ENCODE results near the gene ISY1.
"Not testable (repeated sequence)": the region's sequence is repeated elsewhere in the genome, so short reads cannot be mapped to it uniquely, and the experiment has no call there.

Gene ISY1

GRCh38 chr3:129121016-129121791, 39.7 kb downstream of the ISY1 start:
- Mint-ChIP-seq H3K4me3 (peak overlapping the region; percentile 88), H3K27me3 (peaks cover 6% of the 10 kb centered on the region), H3K9me3 (no peaks in the 10 kb centered on the region), H3K27ac (peak overlapping the region; percentile 91), H3K36me3 (ENCODE audit: low read depth) (peaks cover 63% of the 10 kb centered on the region), H3K4me1 (ENCODE audit: low read depth) (peaks cover 57% of the 10 kb centered on the region)
- intact Hi-C loops (cut with micrococcal nuclease), result loop anchor here (5.0 kb wide), 1 partner anchor 111 kb away; no protein-coding TSS in a partner anchor

GRCh38 chr3:129120254-129121004, 40.4 kb downstream of the ISY1 start:
- peaks cover 1% of the 10 kb centered on the region for H3K27me3 Mint-ChIP-seq
- intact Hi-C loops (cut with micrococcal nuclease), result loop anchor here (5.0 kb wide), 1 partner anchor 112 kb away; no protein-coding TSS in a partner anchor
- H3K36me3 Mint-ChIP-seq (ENCODE audit: low read depth), result peaks cover 56% of the 10 kb centered on the region
- H3K4me3 Mint-ChIP-seq, result peak overlapping the region; percentile 88
- no peaks in the 10 kb centered on the region for H3K9me3 Mint-ChIP-seq
- H3K4me1 Mint-ChIP-seq (ENCODE audit: low read depth), result peaks cover 59% of the 10 kb centered on the region
- peak overlapping the region; percentile 91 for H3K27ac Mint-ChIP-seq

- peak overlapping the region; percentile 91 for H3K27ac Mint-ChIP-seq
- no peaks in the 10 kb centered on the region for H3K9me3 Mint-ChIP-seq
- H3K4me1 Mint-ChIP-seq (ENCODE audit: low read depth), result peaks cover 64% of the 10 kb centered on the region
- intact Hi-C loops (cut with micrococcal nuclease), result loop anchor here (5.0 kb wide), 1 partner anchor 113 kb away; no protein-coding TSS in a partner anchor
- peak overlapping the region; percentile 88 for H3K4me3 Mint-ChIP-seq
- no peaks in the 10 kb centered on the region for H3K27me3 Mint-ChIP-seq
- peaks cover 61% of the 10 kb centered on the region for H3K36me3 Mint-ChIP-seq (ENCODE audit: low read depth)
Observed at GRCh38 chr3:129119365-129120100, 41.3 kb downstream of the ISY1 start.

- intact Hi-C loops (cut with micrococcal nuclease), result no loop called here
- Mint-ChIP-seq H3K9me3 (no peaks in the 10 kb centered on the region), H3K4me3 (no peak overlapping the region), H3K27me3 (no peaks in the 10 kb centered on the region), H3K27ac (peak overlapping the region; percentile 91), H3K4me1 (ENCODE audit: low read depth) (peaks cover 72% of the 10 kb centered on the region), H3K36me3 (ENCODE audit: low read depth) (peaks cover 69% of the 10 kb centered on the region)
Observed at GRCh38 chr3:129118745-129119144, 42.1 kb downstream of the ISY1 start.

GRCh38 chr3:129117134-129117533, 43.7 kb downstream of the ISY1 start:
- no peaks in the 10 kb centered on the region for H3K9me3 Mint-ChIP-seq
- H3K36me3 Mint-ChIP-seq (ENCODE audit: low read depth), result peaks cover 84% of the 10 kb centered on the region
- H3K27ac Mint-ChIP-seq, result no peak overlapping the region
- intact Hi-C loops (cut with micrococcal nuclease), result no loop called here
- H3K4me1 Mint-ChIP-seq (ENCODE audit: low read depth), result peaks cover 68% of the 10 kb centered on the region
- H3K27me3 Mint-ChIP-seq, result no peaks in the 10 kb centered on the region
- H3K4me3 Mint-ChIP-seq, result no peak overlapping the region

- intact Hi-C loops (cut with micrococcal nuclease), result no loop called here
- H3K27ac Mint-ChIP-seq, result peak overlapping the region; percentile 71
Observed at GRCh38 chr3:129116482-129116946, 44.3 kb downstream of the ISY1 start.

GRCh38 chr3:129114455-129114854, 46.4 kb downstream of the ISY1 start:
- no peaks in the 10 kb centered on the region for H3K27me3 Mint-ChIP-seq
- H3K4me1 Mint-ChIP-seq (ENCODE audit: low read depth), result peaks cover 59% of the 10 kb centered on the region
- H3K9me3 Mint-ChIP-seq, result no peaks in the 10 kb centered on the region
- intact Hi-C loops (cut with micrococcal nuclease), result no loop called here
- peaks cover 91% of the 10 kb centered on the region for H3K36me3 Mint-ChIP-seq (ENCODE audit: low read depth)
- no peak overlapping the region for H3K27ac Mint-ChIP-seq
- no peak overlapping the region for H3K4me3 Mint-ChIP-seq

More at GRCh38 chr3:129116482-129116946, 44.3 kb downstream of the ISY1 start:
- H3K4me1 Mint-ChIP-seq (ENCODE audit: low read depth), result peaks cover 68% of the 10 kb centered on the region
- peaks cover 90% of the 10 kb centered on the region for H3K36me3 Mint-ChIP-seq (ENCODE audit: low read depth)
- H3K9me3 Mint-ChIP-seq, result no peaks in the 10 kb centered on the region
- peak overlapping the region; percentile 44 for H3K4me3 Mint-ChIP-seq
- no peaks in the 10 kb centered on the region for H3K27me3 Mint-ChIP-seq

- no peak overlapping the region for H3K27ac Mint-ChIP-seq
- no peaks in the 10 kb centered on the region for H3K27me3 Mint-ChIP-seq
- intact Hi-C loops (cut with micrococcal nuclease), result no loop called here
- H3K9me3 Mint-ChIP-seq, result no peaks in the 10 kb centered on the region
- H3K36me3 Mint-ChIP-seq (ENCODE audit: low read depth), result peaks cover 91% of the 10 kb centered on the region
- peaks cover 47% of the 10 kb centered on the region for H3K4me1 Mint-ChIP-seq (ENCODE audit: low read depth)
- H3K4me3 Mint-ChIP-seq, result no peak overlapping the region
Observed at GRCh38 chr3:129112308-129113052, 48.4 kb downstream of the ISY1 start.

- H3K4me3 Mint-ChIP-seq; H3K27me3 Mint-ChIP-seq; H3K27ac Mint-ChIP-seq; H3K9me3 Mint-ChIP-seq; intact Hi-C loops (cut with micrococcal nuclease): not testable (repeated sequence)
- peaks cover 36% of the 10 kb centered on the region for H3K4me1 Mint-ChIP-seq (ENCODE audit: low read depth)
- peaks cover 91% of the 10 kb centered on the region for H3K36me3 Mint-ChIP-seq (ENCODE audit: low read depth)
Observed at GRCh38 chr3:129111076-129111780, 49.6 kb downstream of the ISY1 start.

- Mint-ChIP-seq H3K27me3 (no peaks in the 10 kb centered on the region), H3K4me3 (no peak overlapping the region), H3K4me1 (ENCODE audit: low read depth) (peaks cover 35% of the 10 kb centered on the region), H3K27ac (no peak overlapping the region), H3K9me3 (no peaks in the 10 kb centered on the region), H3K36me3 (ENCODE audit: low read depth) (peaks cover 98% of the 10 kb centered on the region)
- intact Hi-C loops (cut with micrococcal nuclease), result no loop called here
Observed at GRCh38 chr3:129107793-129108192, 53.1 kb downstream of the ISY1 start.

- Mint-ChIP-seq H3K4me1 (ENCODE audit: low read depth) (peaks cover 31% of the 10 kb centered on the region), H3K27me3 (no peaks in the 10 kb centered on the region), H3K9me3 (no peaks in the 10 kb centered on the region), H3K36me3 (ENCODE audit: low read depth) (peaks cover 95% of the 10 kb centered on the region), H3K4me3 (no peak overlapping the region), H3K27ac (no peak overlapping the region)
- intact Hi-C loops (cut with micrococcal nuclease), result no loop called here
Observed at GRCh38 chr3:129106866-129107565, 53.8 kb downstream of the ISY1 start.

GRCh38 chr3:129106320-129106719, 54.5 kb downstream of the ISY1 start:
- intact Hi-C loops (cut with micrococcal nuclease), result no loop called here
- H3K4me3 Mint-ChIP-seq, result no peak overlapping the region
- no peaks in the 10 kb centered on the region for H3K9me3 Mint-ChIP-seq
- H3K27ac Mint-ChIP-seq, result no peak overlapping the region
- H3K36me3 Mint-ChIP-seq (ENCODE audit: low read depth), result peaks cover 95% of the 10 kb centered on the region
- no peaks in the 10 kb centered on the region for H3K27me3 Mint-ChIP-seq
- peaks cover 31% of the 10 kb centered on the region for H3K4me1 Mint-ChIP-seq (ENCODE audit: low read depth)

All from dendritic cell treated with granulocyte-macrophage colony-stimulating factor and Interleukin-4, amounts not matched to agents 40 ng/mL and 50 ng/mL, for 4 days (primary cell).